Keratinocyte (primary cell): Measurements from ENCODE around the gene ARL13B.

Experiments used
- CTCF ChIP-seq, 3 experiments: IDR thresholded peaks in 1 of 3; conservative IDR thresholded peaks in 1 of 3; optimal IDR thresholded peaks in 1 of 3; 2 replicates in 2 of 3; 3 replicates in 1 of 3; pipeline versions ENCODE3 to v1.5.1; 2011; ENCODE audit warnings: low read length in 3 of 3, mild to moderate bottlenecking in 3 of 3, moderate library complexity in 2 of 3, control low read depth in 1 of 3, inconsistent platforms in 1 of 3; ENCODE audit not compliant: insufficient read depth in 2 of 3; ENCODE audit errors: extremely low read depth in 1 of 3
- EZH2 ChIP-seq: IDR thresholded peaks from one replicate; pipeline ENCODE4 v1.6.1; 2012; ENCODE audit warnings: inconsistent platforms, mild to moderate bottlenecking, low read length, moderate library complexity

GRCh38 chr3:94049267-94049666 is 69.3 kb downstream of the ARL13B start:
- no peak for TF ChIP-seq CTCF (optimal IDR thresholded peaks at IDR 0.05 in 1 of 3, IDR thresholded peaks at IDR 0.05 in 1 of 3, conservative IDR thresholded peaks at IDR 0.05 in 1 of 3; ENCODE audit: extremely low read depth in 1 of 3, insufficient read depth in 2 of 3, low read length in 3 of 3)
- no peak for TF ChIP-seq EZH2
